Brain microvascular endothelial cell (primary cell): ENCODE results near the gene SOX13.
A peak's percentile ranks its signal among the peaks of the same experiment; 100 is the strongest.

Experiments
- DNase-seq: peaks from one replicate; pipeline ENCODE4 v3.0.0-alpha.2; 2020
- H3K27ac ChIP-seq: fragments of 250-450 bp; sonication (Bioruptor Pico); 2 replicates; pipeline ENCODE4 v1.5.1; 2020; ENCODE audit warnings: mild to moderate bottlenecking, moderate library complexity
- H3K27me3 ChIP-seq: fragments of 250-450 bp; sonication (Bioruptor Pico); replicated peaks from 2 replicates; pipeline ENCODE4 v1.5.1; 2020; ENCODE audit warnings: mild to moderate bottlenecking
- H3K36me3 ChIP-seq: fragments of 250-450 bp; sonication (Bioruptor Pico); replicated peaks from 2 replicates; pipeline ENCODE4 v1.5.1; 2020; ENCODE audit warnings: mild to moderate bottlenecking
- H3K4me3 ChIP-seq: 2 replicates; pipeline ENCODE4 v1.5.1; 2011; ENCODE audit warnings: low read depth, mild to moderate bottlenecking, control low read depth, low read length, moderate library complexity
- in situ Hi-C: cut with HindIII; loops from 2 replicates; pipeline ENCODE4 v1.10.0; 2017; ENCODE audit warnings: low sequenced_read_pairs, low pct_ligation_motif_present
- TF ChIP-seq, protein P1 (sequence below): IDR thresholded peaks from 2 replicates; pipeline ENCODE4 v1.5.1; 2011; ENCODE audit warnings: low read depth, mild to moderate bottlenecking, moderate library complexity, low read length, control low read depth, inconsistent platforms; ENCODE audit errors: missing control alignments

SOX13 gene

DNA sequence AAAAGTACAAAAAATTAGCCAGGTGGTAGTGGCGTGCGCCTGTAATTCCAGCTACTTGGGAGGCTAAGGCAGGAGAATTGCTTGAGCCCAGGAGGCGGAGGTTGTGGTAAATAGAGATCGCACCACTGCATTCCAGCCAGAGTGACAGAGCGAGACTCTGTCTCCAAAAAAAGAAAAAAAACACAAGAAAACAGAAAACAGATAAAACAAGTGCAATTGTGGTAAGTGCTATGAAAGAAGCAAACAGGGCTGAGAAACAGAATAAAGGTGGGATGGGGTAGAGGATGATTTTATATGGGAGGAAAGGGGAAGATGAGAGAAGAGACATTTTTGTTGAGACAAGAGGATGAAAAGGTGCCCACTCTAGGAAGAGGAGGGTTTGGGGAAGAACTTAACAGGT is 5.0 kb upstream of the SOX13 start:
- TF ChIP-seq, protein P1, sequence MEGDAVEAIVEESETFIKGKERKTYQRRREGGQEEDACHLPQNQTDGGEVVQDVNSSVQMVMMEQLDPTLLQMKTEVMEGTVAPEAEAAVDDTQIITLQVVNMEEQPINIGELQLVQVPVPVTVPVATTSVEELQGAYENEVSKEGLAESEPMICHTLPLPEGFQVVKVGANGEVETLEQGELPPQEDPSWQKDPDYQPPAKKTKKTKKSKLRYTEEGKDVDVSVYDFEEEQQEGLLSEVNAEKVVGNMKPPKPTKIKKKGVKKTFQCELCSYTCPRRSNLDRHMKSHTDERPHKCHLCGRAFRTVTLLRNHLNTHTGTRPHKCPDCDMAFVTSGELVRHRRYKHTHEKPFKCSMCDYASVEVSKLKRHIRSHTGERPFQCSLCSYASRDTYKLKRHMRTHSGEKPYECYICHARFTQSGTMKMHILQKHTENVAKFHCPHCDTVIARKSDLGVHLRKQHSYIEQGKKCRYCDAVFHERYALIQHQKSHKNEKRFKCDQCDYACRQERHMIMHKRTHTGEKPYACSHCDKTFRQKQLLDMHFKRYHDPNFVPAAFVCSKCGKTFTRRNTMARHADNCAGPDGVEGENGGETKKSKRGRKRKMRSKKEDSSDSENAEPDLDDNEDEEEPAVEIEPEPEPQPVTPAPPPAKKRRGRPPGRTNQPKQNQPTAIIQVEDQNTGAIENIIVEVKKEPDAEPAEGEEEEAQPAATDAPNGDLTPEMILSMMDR: no peak
- H3K4me3 ChIP-seq: no peak overlapping the region

DNA sequence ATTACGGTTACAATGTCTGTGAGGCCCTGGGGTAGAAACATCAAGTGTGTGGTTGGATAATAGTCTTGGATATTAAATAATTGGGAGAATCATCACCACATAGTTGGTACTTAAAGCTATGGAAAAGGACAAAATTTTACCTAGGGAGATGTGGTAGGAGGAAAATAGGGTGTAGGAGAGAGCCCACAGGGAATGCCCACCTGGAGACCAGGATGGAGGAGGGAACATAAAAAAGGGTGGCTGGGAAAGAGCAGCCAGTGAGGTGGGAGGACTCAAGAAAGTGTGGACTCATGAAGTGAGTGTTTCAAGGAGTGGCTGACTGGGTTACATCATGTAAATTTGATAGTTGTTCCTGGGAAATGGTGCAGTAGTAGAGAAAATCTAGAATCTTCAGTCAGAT is 3.0 kb upstream of the SOX13 start:
- no peak for DNase-seq
- TF ChIP-seq, protein P1: no peak
- H3K27me3 ChIP-seq: no peaks in the 10 kb centered on the region
- no peak overlapping the region for H3K27ac ChIP-seq
- no peak overlapping the region for H3K4me3 ChIP-seq
- in situ Hi-C loops: no loop called here
- H3K36me3 ChIP-seq: no peaks in the 10 kb centered on the region

More for the DNA sequence above, 5.0 kb upstream of the SOX13 start:
- Histone ChIP-seq H3K27ac (no peak overlapping the region), H3K27me3 (no peaks in the 10 kb centered on the region), H3K36me3 (no peaks in the 10 kb centered on the region)
- in situ Hi-C loops: no loop called here
- no peak for DNase-seq

DNA sequence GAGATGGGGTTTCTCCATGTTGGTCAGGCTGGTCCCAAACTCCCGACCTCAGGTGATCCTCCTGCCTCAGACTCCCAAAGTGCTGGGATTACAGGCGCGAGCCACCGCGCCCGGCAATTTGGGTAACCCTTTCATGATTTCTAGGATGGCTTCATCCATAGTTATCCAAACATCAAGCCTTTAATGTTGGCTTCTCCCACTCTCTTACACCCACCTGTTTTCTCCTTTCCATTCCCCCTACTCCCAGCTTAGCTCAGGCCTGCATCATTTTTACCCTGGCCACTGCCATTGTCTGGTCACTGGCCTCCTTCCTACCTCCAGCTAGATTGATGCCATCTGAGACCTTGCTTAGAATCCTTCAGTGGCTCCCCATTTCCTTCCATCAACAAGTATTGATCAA is 2.0 kb upstream of the SOX13 start:
- no peak overlapping the region for H3K4me3 ChIP-seq
- in situ Hi-C loops: no loop called here
- no peaks in the 10 kb centered on the region for H3K36me3 ChIP-seq
- DNase-seq: no peak
- TF ChIP-seq, protein P1: no peak
- no peaks in the 10 kb centered on the region for H3K27me3 ChIP-seq
- H3K27ac ChIP-seq: no peak overlapping the region

DNA sequence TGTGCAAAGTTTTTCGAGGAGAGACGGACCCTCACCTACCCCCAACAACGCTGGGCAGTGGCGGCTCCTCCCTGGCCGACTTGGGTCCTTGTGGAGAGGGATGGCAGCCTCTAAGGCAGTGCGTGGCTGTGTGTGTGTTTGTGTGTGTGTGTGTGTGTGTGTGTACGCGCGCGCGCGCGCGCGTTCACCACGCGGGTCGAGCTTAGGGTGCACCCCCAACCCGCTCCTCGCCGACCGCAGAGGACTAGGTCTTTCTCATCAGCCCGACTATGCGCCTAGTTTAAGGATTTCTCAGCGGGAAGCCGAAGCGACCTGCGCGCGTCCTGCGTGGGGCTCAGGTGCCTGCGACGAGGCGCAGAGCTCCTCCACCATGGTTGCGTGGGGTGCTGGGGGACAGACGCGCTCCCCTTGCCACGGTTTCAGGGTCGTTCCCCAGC is 940 bp downstream of the SOX13 start:
- Histone ChIP-seq H3K27me3 (no peaks in the 10 kb centered on the region), H3K4me3 (peak overlapping the region; percentile 72), H3K27ac (no peak overlapping the region), H3K36me3 (no peaks in the 10 kb centered on the region)
- in situ Hi-C loops: no loop called here
- TF ChIP-seq, protein P1: no peak
- no peak for DNase-seq

DNA sequence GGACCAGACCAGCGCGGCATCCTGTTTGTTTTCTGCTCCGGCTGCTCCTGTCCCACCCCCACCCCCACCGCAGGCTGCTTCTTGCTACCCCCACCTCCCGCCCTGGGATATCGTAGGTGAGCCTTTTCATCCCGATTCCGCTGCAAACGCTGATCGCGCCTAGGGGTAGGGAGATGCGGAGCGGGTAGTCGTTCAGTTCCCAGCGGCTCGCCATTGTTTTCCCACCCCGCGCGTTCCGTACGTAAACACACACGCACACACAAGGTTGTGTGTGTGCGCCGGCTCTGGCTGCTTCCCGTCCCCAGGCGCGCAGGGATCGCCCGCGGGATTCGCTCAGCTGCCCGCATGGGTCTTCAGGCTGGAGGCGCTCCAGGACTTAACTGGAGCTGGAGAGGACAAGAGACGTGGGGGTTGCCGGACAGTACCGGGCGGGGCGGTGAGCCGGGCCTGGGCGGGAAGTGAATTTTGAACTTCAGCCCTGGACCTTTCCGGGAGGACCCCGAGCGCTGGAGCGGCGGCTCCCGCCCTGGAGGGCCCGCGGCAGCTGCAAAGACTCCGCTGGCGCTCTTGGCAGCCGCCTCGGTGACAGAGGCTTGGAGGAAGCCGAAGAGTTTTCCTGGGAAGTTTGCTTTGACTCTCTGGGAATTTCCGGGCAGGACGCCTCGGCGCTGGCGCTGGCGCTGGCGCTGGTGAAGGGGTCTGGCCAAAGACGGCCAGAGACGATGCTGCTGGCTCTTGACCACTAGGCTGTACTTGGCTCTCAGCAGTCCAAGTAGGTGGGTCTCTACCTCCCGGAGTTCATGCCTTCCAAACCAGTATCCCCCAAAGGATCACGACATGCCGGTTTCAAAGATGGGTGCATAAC is 1.6 kb downstream of the SOX13 start:
- in situ Hi-C loops: no loop called here
- Histone ChIP-seq H3K27ac (no peak overlapping the region), H3K27me3 (no peaks in the 10 kb centered on the region), H3K36me3 (no peaks in the 10 kb centered on the region), H3K4me3 (peak overlapping the region; percentile 72)
- TF ChIP-seq, protein P1: no peak
- peak; percentile 46 for DNase-seq
